ENCODE data around the gene C10orf143.
A peak's percentile ranks its signal among the peaks of the same experiment; 100 is the strongest.
"Not testable (repeated sequence)": the region's sequence is repeated elsewhere in the genome, so short reads cannot be mapped to it uniquely, and the experiment has no call there.

The C10orf143 gene

DNA sequence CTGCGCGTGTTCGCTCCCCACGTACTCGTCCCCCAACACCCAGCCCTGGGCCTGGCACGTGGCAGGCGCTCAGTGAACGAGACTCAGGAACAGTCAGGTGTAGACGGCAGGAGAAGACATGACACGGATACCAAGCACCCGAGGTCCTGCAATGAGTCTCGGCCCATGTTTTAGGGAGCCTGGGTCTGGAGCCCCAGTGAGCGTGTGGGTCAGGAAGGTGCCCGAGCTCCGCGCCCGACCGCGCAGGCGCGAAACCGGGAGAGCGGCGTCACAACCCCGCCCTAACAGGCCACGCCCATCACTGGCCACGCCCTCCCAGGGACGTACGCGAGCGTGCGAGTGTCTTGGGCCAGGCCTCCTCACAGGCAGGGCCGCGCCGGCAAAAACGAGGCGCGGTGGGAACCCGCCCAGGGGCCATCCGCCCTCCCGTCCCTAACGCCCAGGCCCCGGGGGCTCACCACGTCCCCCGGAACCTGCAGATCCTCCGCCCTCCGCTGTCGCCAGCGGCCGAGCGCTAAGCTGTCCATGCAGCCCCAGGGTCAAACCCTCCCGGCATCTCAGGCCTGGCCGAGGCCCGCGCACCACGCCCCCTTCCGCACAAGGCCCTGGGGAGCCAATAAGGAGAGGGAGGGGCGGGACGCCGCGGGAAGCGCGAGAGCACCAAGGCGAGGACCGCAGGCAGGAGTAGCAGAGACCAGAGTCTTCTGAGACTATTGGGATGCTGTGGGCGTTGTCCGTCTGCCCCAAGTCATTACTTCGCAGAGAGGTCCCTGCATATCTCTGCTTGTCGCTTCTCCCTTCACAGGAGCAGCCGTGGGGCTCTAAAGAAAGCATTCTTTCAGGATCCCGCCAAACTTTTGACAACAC, at the start of gene C10orf143:
Gene C10orf143 (minus strand): TSS at position 585 of the 867 bp plus-strand sequence. CDS start 58 bp downstream, at position 527.
- peak; percentile 97 for DNase-seq

DNA sequence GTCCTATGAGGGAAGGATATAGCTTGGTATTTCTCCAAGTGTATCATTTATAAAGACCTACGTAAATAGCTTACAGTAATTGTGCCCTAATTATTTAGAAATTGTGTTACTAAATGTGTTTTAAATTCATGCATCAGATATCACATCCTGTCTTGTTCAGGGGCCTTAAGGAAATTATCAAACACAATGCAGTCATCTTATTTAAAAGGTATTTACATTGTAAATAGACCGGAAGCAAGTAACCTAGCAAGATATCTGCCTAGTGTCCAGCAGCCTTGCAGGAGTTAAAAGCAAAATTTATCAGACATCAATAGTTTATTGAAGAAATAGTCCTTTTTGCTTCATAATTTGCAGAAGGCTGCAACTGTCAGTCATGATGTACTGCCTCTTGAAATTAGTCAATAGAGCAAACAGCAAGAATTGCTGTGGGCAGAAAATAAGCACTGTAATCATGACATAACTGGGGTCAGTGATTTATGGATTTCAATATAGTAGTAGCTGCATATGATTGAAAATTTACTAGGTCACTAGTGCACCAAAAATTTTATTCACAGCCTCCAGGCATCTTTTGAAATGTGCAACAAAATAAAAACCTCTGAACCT, 48.7 kb upstream of the C10orf143 start:
- no peak for DNase-seq

DNA sequence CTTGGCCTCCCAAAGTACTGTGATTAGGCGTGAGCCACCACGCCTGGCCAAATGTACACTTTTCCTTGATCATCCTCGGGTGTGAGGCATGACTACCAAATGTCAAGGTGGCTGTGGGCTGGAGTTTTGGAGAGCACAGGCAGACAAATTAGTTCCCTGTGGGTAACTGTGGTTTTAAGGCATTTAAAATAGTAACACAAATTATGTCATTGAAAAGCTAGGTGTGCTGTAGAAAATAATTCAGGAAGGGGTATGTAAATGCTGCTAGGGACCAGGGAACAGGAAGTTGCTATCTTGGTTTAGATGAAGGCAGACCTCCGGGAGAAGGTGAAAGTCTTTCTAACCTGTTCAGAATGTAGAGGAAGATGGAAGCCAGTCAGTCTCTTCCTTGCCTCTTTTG, 35.4 kb upstream of the C10orf143 start:
- no peak for DNase-seq

DNA sequence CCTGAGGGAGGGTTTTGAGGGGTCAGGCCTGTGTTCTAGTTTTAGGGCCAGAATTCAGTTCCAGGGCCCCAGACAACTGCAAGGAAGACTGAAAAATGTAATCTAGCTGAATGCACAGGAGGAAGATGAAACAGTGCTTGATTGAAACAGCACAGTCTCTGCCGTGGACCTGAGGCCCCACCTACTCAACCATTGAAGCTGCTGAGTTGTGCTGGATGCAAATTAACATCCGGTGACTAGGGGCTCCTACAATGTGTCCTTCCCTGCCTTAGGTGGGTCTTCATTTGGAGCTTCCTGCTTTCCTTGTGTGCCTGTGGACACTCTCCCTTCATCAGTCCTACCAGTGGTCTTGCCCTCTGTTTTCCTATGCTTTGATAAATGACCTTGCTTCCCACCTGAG, 31.2 kb upstream of the C10orf143 start:
- no peak for DNase-seq

DNA sequence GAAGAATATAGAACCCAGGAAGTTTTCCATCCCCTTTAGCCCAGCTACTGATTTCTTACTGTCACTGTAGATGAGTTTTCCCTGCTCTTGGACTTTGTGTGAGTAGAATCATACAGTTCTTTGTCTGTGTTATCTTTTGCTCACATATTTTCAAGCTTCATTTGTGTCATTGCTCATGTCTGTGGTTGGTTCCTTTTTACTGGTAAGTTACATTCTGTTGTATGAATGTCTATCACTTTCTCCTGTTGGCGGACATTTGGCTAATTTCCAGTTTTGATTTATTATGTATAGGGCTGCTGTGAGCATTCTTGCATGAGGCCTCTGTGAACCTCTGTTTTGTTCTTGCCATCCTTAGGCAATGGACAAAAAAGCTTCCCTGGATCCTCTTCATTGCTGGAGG, 30.8 kb upstream of the C10orf143 start:
- no peak for DNase-seq

DNA sequence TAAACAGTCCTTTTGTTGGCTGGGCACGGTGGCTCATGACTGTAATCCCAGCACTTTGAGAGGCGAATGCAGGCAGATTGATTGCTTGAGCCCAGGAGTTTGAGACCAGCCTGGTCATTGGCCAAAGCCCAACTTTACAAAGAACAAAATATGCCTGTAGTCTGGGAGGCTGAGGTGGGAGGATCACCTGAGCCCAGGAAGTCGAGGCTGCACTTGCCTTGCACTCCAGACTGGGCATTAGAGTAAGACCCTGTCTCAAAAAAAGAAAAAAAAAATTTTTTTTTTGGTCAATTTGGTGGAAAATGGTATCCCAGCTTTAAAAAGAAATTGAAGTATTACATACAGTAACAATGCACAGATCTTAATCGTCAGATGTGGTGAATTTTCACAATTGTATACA, 30.4 kb upstream of the C10orf143 start:
- DNase-seq: no peak

DNA sequence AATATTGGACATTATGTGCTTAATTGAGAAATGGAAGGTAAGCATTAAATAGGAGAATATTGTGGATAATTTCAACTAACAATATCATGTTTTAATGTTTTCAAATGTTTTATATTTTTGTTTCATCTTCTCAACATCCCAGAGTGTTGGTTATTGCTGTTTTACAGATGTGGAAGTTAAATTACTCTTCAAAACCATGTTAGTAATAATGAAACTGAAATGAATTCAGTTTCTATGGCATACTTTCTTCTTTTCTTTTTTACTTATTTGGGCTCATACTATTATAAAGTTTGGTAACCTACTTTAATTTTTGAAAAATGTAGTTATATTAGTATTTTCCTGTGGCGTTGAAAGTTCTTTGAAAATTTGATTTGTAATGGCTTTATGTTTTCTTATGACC, 29.8 kb upstream of the C10orf143 start:
- DNase-seq: no peak

DNA sequence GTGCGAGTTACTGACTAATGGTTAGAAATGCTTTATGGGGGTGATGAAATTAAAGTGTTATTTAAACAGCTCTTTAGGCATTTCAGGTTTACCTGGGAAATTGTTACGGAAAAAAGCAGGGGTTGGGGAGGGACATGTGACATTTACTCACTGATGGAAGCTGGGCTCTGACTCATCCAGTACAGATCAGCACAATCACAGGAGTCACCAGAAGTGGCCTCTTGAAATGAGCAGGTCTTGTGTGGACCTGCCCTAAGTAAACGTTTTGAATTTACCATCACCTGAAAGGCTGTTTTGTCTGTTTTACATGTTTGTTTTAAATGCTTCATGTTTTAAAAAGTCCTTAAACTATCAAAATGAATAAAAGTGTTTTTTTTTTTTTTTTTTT, 27.8 kb upstream of the C10orf143 start:
- no peak for DNase-seq

DNA sequence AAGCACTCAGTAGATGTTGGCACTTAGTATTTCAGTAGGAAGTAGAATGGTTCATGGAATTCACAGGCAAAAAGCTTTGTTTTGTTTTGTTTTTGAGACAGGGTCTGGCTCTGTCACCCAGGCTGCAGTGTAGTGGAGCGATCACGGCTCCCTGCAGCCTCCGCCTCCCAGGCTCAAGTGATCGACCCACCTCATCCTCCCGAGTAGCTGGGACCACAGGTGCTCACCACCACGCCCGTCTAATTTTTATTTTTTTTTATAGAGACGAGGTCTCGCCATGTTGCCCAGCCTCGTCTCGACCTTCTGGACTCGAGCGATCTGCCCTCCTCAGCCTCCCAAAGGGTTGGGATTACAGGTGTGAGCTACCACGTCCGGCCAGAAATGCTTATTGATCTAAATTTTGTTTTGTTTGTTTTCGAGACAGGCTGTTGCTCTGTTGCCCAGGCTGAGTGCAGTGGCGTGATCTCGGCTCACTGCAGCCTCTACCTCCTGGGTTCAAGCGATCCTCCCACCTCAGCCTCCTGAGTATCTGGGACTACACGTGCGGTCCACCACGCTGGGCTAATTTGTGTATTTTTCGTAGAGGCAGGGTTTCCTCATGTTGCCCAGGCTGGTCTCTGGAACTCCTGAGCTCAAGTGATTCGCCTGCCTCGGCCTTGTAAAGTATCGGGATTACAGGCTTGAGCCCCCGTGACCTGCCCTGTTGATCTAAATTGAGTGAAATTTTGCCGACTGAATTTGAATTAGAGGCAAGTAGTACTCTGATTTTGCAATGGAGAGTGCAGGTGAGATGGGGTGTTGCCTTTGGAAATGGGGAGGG, 27.2 kb upstream of the C10orf143 start:
- DNase-seq: no peak

DNA sequence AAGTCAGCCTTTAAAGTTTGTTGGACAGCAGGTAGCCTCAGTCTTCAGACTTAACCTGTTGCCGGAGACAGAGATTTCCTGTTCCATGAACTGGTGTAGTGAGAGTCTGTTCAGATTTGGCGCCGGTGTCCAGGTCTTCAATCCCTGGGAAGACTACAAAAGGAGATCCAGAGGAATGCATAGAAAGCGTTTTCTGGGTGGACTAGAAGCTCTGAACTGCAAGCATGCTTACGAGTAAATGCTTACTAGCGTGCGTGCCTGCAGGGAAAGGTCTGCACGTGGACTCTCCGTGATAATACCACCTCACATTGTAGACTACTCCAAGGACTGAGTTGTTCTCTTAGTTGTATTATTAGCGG, 26.4 kb upstream of the C10orf143 start:
- no peak for DNase-seq

DNA sequence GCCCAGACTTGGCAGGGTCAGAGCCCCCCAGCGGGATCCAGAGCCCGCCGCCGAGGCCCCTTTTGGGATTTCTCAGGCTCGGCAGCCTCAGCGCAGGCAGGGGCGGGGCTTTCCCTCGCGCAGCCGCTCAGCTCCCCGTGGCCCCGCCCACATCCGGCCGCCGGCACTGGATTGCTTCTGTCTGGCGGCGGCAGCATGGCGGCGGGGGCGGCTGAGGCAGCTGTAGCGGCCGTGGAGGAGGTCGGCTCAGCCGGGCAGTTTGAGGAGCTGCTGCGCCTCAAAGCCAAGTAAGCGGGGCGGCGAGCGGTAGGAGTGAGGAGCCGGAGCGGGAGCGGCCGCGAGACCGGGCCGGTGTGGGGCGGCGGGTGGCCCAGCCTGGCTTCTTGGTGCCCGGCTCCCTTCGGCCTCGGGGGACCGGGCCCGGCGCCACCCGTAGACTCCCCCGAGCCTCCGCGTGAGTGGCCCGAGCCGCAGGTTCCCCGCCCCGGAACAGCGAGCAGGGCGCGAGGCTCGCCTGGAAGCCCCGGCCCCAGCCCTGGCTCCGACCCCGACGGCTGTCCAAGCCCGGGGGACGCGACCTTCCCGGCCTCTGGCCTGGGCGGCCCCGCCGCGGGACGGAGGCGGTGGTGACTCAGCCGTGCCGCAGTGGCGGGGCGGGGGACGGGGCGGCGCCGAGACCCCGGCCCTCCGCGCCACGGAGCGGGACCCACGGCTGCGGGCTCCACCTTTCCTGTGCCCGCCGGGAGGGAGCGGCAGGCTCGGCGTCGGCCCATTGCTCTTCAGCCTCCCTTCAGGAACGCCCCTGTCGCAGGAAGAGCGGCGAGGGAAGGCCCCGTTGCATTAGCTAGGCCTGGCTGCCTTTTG, 25.8 kb upstream of the C10orf143 start, which contains the start of gene GLRX3:
Gene GLRX3 (plus strand): TSS at position 166 of the 864 bp plus-strand sequence. CDS start 30 bp downstream, at position 196.
- DNase-seq: peak; percentile 93

DNA sequence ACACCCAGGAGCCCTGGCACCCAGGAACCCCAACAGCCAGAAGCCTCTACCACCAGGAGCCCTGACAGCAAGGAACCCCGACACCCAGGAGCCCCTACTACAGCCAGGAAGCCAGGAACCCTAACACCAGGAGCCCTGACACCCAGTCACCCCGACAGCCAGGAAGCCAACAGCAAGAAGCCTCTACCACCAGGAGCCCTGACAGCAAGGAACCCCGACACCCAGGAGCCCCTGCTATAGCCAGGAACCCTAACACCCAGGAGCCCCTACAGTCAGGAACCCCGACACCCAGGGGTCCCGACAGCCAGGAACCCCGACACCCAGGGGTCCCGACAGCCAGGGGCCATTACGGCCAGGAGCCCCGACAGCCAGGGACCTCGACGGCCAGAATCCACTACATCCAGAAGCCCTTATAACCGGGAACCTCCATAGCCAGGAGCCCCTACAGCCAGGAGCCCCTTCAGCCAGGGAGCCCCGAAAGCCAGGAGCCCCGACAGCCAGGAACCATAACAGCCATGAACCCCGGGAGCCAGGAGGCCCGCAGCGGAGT, 25.1 kb upstream of the C10orf143 start:
- DNase-seq: no peak

DNA sequence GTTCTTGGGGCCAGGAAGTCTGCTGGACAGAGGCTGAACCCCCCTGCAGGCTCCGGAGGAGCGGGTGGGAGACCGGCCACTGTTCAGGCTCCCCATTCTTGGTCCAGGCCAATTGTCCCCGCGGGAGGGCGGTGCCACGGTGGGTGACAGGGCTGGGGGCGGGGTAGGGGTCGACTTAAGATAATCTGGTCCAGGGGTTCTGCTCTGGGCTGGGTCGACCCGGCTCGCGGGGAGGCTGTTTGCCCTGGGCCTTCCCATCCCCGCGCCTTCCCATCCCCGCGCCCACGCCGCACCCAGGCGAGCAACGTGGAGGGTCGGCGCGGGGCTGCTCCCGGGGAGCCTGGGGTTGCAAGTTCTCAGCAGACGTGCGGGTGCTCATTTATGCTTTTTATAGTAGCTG, 18.3 kb upstream of the C10orf143 start:
- no peak for DNase-seq

DNA sequence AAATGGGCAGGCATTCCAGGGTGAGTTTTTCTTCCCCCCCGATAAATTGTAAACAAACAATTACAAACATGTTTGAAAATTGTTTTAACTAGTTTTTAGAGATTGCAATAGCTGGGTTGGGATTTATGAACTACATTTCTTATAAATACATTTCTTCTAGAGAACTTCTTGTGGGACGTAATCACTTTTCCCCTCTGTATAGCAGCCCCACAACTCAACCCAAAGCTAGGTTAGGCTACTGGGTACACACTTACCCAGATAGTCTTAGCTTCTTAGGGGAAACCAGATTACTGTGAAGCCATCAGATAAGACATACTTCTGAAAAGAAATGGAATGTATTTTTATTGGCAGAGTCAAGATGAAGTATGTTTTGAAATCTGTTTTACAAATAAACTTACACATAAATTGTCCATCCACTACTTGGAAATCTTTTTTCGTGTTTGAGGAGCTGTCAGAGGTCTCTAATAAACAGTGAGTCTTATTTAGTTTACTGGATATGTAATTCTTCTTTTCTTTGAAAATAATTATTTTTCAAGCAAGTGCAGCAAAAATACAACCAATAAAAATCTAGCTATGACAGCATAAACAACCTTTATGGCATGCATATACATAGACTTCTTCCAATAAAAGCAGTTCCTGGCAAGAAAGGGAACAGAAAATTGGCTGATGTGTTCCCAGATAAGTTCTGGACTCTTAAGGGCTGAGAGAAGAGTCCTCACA, 17.6 kb upstream of the C10orf143 start:
- no peak for DNase-seq

DNA sequence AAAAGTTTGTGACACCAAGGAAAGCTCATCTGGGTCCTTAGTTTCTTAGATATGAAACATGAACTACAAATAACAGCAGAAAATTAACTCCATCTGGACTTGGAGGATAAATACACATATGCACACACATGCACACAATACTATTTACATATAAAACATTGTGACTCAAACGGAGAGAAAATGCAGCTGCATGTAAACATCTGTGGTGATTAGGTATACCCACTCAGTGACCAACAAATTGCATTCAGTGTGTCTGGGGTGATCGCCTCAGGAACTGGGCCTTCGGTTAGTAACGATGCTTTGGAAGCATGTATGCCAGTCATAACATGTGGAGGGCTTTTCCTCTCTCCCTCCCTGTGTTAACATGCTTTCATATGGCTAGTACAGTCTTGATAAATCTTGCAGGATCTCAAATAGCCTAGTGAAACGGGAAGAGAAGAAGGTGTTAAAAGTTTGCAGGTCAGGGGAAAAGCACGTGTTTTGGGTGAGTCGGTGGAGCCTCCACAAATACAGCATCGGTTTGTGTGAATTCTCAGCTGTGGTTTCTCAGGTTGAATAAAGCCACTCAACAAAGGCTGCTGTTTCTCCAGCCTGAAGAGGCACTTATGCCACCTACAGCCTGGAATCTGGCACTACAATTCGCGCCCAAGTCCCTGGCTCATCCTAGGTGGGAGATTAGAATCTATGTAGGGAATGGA, 16.9 kb upstream of the C10orf143 start:
- peak; percentile 56 for DNase-seq

DNA sequence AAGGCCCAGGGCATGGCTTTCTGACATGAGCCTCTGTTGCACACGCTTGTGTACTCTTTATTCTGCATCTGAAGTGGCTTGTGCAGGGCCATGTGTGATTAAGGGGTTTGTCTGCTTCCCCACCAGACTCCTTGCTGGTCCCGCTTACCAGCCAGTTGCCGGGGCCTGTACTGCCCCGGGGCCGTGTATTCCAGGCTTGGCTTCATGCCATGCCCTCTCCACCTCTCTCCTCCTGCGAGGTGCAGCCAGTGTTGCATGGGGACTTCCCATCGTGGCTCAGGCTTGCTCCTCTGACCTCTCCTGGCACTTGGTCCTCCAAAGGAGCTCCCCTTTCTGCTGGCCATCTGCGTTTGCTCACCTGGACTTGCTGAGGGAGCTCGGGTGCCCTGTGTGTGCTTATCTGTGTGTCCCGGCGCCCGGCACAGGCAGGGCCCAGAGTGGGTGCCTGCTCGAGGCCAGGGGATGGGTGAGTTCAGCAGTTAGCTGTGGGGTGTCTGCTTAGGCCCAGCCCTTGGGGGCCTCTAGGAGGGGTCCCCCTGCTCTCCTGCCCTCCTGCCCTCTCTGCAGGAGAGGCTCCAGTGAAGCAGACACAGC, 11.0 kb upstream of the C10orf143 start:
- no peak for DNase-seq

DNA sequence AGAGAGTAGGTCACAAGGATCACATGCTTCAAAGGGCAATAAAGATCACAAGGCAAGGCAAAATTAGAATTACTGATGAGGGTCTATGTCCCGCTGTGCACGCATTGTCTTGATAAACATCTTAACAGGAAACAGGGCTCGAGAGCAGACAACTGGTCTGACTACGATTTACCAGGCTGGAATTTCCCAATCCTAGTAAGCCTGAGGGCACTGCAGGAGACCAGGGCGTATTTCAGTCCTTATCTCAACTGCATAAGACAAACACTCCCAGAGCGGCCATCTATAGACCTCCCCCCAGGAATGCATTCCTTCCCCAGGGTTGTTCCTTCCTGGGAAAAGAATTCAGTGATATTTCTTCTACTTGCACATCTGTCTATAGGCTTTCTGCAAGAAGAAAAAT, 6.9 kb upstream of the C10orf143 start:
- DNase-seq: not testable (repeated sequence)

DNA sequence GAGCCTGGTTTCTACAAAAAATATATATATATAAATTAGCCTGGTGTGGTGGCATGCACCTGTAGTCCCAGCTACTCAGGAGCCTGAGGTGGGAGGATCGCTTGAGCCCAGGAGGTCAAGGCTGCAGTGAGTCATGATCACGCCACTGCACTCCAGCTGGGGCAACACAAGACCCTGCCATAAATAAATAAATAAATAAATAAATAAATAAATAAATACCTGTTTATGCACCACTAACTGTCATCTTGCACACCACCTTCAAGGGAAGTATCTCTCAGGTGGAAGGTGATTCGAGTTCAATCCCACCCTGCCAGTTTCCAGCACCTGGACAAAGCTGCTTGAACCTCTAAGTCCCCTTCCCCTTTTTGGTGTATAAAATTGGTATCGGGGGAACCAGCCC, 6.3 kb upstream of the C10orf143 start:
- DNase-seq: not testable (repeated sequence)

DNA sequence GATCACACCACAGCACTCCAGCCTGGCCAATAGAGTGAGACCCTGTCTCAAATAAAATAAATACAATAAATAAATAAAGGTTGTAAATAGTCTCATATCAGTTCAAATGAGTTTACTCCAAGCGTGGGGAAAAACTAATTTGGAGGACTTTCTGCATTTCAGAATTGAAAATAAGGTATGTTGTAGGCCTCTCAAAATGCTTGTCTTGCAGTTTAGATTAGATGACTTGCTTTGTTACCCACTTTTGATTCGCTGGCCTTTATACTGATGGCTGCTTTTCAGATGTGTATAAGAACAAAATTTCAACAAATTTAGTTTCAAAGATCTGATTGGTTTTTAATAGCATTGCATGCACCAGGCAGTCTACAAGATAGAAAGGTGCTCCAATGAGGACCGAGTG, 2.2 kb upstream of the C10orf143 start:
- DNase-seq: no peak

DNA sequence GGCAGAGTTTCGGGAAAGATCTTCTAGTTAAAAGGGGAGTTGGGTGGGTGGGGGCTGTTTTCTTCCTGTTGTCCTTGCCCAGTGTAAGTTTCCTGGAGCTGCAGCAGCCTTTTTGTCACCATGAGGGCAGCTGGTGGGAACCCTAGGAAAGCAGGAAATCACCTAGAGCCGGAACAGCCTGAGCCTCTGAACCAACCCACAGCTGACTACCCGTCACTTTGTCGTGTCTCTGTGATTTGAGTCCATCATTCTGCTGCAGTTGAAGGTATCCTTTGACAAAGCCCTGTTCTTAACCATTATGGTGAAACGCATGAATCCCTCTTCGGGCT, 1.2 kb upstream of the C10orf143 start:
- no peak for DNase-seq
